Measurements from ENCODE around the gene AK9. TPM values are rescaled to one million over a fixed set of nuclear protein-coding genes. Genes with fewer than 3 reads are reported as not detected.
A peak's percentile ranks its signal among the peaks of the same experiment; 100 is the strongest.
"Not testable (repeated sequence)": the region's sequence is repeated elsewhere in the genome, so short reads cannot be mapped to it uniquely, and the experiment has no call there.

Gene AK9
- total RNA-seq, 1 donor = 8.0 TPM

- no peak for DNase-seq (ENCODE audit: low read depth)
- TF ChIP-seq, protein P1, sequence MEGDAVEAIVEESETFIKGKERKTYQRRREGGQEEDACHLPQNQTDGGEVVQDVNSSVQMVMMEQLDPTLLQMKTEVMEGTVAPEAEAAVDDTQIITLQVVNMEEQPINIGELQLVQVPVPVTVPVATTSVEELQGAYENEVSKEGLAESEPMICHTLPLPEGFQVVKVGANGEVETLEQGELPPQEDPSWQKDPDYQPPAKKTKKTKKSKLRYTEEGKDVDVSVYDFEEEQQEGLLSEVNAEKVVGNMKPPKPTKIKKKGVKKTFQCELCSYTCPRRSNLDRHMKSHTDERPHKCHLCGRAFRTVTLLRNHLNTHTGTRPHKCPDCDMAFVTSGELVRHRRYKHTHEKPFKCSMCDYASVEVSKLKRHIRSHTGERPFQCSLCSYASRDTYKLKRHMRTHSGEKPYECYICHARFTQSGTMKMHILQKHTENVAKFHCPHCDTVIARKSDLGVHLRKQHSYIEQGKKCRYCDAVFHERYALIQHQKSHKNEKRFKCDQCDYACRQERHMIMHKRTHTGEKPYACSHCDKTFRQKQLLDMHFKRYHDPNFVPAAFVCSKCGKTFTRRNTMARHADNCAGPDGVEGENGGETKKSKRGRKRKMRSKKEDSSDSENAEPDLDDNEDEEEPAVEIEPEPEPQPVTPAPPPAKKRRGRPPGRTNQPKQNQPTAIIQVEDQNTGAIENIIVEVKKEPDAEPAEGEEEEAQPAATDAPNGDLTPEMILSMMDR (IDR thresholded peaks at IDR 0.05; ENCODE audit: insufficient read depth, low read length) = no peak
- H3K4me3 ChIP-seq (ENCODE audit: low read depth, low read length) = no peak overlapping the region
These were observed 81.3 kb downstream of the AK9 start for GRCh38 chr6:109609737-109610136.

DNA sequence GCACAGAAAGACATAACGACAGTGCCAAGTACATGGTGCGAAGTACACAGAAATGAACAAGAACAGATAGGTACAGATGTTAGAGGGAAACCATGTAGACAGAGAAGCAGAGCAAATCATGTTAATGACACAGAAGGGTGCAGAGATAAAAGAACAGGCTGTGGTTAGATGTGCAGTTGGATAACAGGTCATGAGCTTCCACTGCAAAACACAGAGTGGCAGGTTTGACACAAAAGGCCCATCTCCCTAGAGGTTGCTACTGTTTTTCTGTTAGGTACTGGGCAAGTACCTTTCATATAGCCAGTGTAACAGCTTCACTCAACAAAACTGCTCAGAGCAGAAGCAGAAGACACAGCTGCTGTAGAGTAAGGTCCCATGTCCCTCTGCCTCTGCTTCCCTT is 84.6 kb downstream of the AK9 start:
- no peak for DNase-seq (ENCODE audit: low read depth)
- TF ChIP-seq, protein P1 (IDR thresholded peaks at IDR 0.05; ENCODE audit: insufficient read depth, low read length) = no peak
- no peak overlapping the region for H3K4me3 ChIP-seq (ENCODE audit: low read depth, low read length)

DNA sequence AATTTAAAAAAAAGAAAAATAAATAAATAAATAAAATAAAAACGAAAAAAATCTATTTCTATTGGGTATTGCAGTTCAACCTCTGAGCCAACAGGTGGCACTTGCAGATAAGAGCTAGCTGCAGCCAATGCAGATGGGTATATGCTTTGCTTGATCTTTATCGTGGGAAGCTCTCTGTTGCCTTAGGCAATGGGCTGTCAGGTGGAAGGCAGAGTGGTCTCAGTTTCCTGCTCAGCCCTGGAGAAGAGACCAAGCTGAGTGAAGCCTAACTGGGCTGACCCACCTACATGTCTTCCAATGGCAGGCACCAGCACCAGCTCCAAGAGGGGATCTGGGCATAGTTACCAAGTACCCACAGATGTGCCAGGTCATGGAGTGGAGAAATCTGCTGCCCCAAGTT is 95.0 kb downstream of the AK9 start:
- TF ChIP-seq, protein P1 (IDR thresholded peaks at IDR 0.05; ENCODE audit: insufficient read depth, low read length) = peak; percentile 64
- peak; percentile 53 for DNase-seq (ENCODE audit: low read depth)
- H3K4me3 ChIP-seq (ENCODE audit: low read depth, low read length) = no peak overlapping the region

GRCh38 chr6:109580519-109580918 is 110.5 kb downstream of the AK9 start:
- no peak overlapping the region for H3K4me3 ChIP-seq (ENCODE audit: low read depth, low read length)
- DNase-seq (ENCODE audit: low read depth) = peak; percentile 4
- TF ChIP-seq, protein P1 (IDR thresholded peaks at IDR 0.05; ENCODE audit: insufficient read depth, low read length) = no peak

DNA sequence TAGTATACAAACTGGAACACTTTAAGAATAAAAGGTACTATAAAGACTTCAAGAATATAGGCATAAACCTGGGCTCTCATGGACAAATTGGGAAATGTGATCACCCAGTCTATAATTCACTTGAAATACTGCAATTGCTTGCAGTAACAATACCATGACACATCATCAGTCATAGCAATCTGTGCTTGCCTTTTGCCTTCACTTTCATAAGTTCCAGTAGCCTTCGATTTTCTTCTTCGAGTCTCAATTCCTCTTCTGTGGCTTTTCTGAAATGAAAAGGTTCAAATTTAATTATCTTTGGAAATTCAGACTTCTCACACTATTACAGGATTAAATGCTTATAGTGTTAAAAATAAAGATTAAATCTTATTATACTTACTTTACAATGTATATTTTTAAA is 111.6 kb downstream of the AK9 start:
- peak; percentile 1 for DNase-seq (ENCODE audit: low read depth)

GRCh38 chr6:109569901-109570300 is 121.1 kb downstream of the AK9 start:
- not testable (repeated sequence) for DNase-seq (ENCODE audit: low read depth); H3K4me3 ChIP-seq (ENCODE audit: low read depth, low read length)

More for the DNA sequence above, 111.6 kb downstream of the AK9 start:
- TF ChIP-seq, protein P1 (IDR thresholded peaks at IDR 0.05; ENCODE audit: insufficient read depth, low read length) = no peak
- H3K4me3 ChIP-seq (ENCODE audit: low read depth, low read length) = no peak overlapping the region

- no peak for DNase-seq (ENCODE audit: low read depth)
- TF ChIP-seq, protein P1 (IDR thresholded peaks at IDR 0.05; ENCODE audit: insufficient read depth, low read length) = no peak
- H3K4me3 ChIP-seq (ENCODE audit: low read depth, low read length) = no peak overlapping the region
These were observed 129.2 kb downstream of the AK9 start for GRCh38 chr6:109561844-109562243.
